Stimulated activated CD8-positive, alpha-beta memory T cell treated with anti-CD3 and anti-CD28 coated beads, Interleukin-12 subunit alpha, Interleukin-12 subunit beta, amount 100 ng/mL, for 1 hour (primary cell): ENCODE results near the gene LCN12.

ENCODE experiments used
- DNase-seq: peaks from one replicate; pipeline ENCODE4 v3.0.0-alpha.2; 2020; ENCODE audit warnings: low read depth

LCN12 gene

DNA sequence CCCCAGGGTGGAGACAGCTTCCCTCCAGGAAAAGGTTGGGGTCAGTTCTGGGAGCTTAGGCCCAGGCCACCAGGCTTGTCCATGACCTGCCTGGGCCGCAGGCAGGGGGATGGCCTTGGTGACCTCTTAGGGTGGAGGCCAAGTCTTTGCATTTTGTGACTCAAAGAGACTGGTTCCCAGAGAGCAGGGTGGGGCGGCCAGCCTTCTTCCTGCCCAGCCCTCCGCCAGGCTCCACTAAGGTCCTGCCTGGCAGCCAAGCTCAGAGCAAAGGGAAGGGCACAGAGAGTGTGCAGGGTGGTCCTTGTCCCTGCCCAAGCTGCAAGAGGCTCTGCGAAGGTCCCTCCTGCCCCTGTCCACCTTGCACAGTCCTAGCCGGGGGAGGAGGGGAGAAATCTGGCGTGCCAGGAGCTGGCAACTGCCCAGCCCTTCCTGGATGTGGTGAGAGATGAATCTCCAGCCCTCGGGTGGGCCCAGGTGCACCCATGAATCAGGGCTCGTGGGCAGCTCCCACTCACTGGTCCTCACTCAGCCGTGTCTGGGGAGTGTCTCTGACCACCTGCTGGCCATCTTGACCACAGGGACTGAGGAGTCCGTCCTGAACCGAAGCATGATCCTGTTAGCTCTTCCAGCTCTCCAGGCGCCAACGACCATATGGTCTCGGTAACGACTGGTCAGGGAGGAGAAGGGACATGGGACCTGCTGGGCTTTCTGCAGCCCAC, 22.9 kb downstream of the LCN12 start:
- no peak for DNase-seq

DNA sequence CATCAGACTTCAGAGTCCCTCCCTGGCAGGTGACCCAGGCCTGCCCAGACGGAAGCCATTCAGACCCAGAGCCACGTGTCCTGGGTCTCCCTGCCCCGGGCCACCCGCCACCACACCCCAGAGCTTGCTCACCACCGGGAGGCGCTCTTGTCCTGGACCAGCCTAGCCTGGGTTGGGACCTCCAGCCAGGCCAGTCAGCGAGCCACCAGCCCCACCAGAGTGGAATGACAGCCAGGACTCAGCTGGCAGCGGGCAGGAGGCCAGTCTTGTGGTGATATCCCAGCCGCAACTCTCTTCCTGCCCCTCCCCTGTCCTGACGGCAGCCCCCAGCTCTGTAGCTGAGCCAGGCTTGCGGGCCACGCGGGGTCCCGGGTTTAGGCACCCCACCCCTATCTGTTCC, 23.6 kb downstream of the LCN12 start:
- no peak for DNase-seq

- DNase-seq: no peak
These were observed 25.1 kb downstream of the LCN12 start, which contains the start of gene PTGDS for GRCh38 chr9:136977223-136977622. Gene PTGDS, plus strand, starts transcription at chr9:136977504. Its CDS starts 75 bp downstream, at chr9:136977579.

DNA sequence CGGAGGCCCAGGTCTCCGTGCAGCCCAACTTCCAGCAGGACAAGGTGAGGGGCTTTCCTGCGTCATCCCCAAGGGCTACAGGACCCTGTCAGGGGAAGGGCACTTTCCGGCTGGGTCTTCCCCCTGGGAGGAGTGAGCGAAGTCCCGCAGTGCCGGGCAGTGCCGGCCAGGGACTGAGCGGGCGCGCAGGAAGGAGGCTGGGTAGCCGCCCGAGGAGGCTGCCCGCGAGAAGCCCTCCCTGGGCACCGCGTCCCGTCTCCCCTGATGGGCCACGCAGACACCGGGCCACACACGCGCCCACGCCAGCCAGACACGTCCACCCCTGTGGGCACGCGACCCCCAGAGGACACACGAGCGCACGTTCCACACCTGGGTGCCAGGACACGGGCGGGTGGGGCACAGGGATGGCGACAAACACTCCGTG, 25.6 kb downstream of the LCN12 start:
- DNase-seq: no peak

DNA sequence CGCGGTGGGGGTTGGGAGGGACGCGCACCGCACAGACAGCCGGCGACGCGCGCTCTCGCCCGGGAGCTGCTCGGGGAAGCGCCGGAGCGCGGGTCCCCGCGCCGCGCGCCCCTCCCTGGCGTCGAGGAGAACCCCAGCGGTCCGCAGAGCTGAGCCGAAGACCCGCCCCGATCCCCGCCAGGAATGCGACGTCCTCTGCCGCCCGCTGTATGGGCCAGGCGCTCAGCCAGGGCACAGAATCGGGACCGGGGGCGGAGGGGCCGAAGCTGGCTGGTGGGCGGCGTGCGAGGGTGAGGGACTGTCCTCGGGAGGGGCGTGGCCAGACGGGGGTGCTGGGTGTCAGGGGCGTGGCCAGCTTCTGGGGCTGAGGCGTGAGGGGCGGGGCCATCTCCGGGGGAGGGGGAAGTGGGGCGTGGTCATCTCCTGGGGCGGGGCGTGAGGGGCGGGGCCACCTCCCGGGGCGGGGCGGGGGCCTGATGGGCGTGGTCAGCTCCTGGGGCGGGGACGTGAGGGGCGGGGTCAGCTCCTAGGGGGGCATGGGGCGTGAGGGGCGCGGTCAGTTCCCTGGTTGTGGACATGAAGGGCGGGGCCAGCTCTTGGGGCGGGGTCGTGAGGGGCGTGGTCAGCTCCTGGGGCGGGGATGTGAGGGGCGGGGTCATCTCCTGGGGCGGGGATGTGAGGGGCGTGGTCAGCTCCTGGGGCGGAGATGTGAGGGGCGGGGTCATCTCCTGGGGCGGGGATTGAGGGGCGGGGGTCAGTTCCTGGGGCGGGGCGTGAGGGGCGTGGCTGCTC, 26.2 kb downstream of the LCN12 start:
- peak; percentile 51 for DNase-seq

GRCh38 chr9:136978865-136979544, 26.9 kb downstream of the LCN12 start:
- no peak for DNase-seq

DNA sequence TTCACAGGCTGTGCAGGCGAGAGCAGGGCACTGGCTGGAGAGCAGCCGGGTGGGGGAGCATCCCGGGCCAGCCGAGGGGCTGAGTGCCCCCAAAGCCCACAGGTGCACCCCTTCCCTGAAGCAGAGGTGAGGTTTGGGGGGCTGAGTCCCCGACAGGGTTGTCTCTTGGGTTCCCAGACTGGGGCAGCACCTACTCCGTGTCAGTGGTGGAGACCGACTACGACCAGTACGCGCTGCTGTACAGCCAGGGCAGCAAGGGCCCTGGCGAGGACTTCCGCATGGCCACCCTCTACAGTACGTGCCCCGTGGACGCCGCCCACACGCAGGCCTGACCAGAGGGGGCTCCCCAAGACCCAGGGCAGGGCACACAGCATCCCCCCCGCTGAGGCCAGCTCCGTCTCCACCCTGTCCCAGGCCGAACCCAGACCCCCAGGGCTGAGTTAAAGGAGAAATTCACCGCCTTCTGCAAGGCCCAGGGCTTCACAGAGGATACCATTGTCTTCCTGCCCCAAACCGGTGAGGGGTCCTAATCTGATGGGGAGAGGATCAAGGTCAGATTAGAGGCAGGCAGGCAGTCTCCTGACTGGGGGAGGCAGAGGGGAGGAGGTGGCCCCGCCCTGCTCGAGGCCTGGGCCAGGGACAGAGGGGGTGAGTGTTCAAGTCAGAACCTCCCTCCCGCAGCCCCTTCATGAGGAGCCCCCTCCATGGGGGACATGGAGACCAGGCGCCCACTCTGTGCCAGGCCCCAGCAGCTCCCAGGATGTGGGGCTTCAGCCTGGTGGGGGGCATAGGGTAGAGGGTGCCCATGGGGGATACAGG, 27.9 kb downstream of the LCN12 start:
- no peak for DNase-seq

DNA sequence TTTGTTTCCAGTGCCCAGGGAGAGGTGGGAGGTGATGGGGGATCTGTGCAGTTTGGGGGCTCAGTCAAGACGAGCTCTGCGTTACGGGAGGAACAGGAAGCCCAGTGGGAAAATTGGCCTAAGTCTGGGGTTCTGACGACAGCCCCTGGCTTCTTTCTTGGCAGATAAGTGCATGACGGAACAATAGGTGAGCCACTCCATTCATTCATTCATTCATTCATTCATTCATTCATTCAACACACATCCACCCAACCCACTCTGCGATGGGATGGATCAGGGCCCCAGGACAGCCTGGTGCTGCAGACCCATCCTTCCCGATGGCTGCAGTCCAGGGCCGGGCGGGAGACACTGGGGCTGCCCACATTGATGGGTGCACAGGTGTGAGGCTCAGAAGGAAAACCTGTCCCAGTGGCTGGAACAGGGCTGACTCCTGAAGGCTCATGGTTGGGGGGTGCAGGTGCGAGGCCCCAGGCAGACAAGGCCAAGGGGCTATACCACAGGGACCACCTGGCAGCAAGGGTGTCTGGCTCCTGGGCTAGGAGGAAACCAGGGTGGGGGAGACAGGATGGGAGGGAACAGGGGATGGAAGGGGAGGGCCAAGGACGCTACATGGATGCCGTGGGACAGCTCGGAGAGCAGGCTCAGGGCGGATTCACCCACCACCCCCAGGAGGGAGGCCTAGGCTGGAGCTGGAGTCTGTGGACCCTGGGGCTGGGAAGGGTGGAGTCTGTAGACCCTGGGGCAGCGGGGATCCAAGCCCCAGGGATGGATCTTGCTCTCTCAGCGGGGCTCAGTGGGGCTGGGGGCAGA, 28.8 kb downstream of the LCN12 start:
- DNase-seq: no peak

GRCh38 chr9:136981588-136982231, 29.6 kb downstream of the LCN12 start:
- no peak for DNase-seq

- no peak for DNase-seq
These were observed 30.4 kb downstream of the LCN12 start, which contains the start of gene LCNL1 for GRCh38 chr9:136982232-136983051. Gene LCNL1, plus strand, starts transcription at chr9:136982993. Its CDS starts 594 bp downstream, at chr9:136983587.

GRCh38 chr9:136983167-136983566, 31.1 kb downstream of the LCN12 start:
- DNase-seq: no peak

GRCh38 chr9:136983656-136984314, 31.7 kb downstream of the LCN12 start:
- no peak for DNase-seq

DNA sequence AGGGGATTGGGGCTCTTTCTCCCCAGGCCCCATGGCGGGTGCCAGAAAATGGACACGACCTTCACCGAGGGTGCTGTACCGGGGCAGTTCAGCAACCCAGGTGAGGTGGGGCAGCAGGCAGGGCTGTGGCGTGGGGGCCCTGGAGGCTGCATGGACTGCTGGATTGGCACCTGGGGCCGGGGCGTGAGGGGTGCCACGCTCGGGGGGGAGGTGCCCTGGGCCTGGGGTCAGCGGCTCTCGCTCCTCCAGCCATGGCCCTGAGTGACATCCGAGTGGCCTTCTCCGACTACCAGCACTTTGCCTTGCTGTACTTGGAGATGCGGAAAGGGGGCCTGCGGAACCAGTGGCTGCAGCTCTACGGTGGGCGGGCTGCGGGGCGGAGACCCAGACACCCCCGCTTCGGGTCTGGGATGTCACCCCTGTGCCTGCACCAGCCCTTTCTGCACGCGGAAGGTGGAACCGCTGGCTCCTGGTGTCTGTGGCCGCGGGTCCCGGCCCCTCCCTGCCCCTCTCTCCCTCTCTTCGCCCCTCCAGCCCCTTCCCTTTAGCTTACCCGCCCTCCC, 32.5 kb downstream of the LCN12 start:
- no peak for DNase-seq

- DNase-seq: no peak
These were observed 33.0 kb downstream of the LCN12 start for GRCh38 chr9:136985027-136985602.

DNA sequence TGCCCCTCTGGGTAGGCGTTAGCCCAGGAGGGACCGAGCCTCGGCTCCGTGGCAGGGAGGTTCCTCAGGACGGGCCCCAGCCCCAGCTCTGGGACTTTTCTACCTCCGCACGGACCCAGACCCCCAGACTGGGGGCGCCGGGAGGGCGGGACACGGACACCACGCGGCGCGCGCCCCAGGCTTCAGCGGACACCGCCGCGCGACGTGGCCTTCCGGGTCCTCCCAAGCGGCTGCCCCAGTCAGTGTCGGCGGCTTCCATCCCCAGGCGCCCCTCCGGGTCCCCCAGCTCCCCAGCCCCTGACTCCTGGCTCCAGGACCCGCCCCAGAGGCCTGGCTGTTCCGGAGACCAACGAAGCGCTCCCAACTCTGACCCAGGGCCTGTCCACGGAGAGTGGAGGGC, 33.8 kb downstream of the LCN12 start:
- DNase-seq: no peak

- no peak for DNase-seq
These were observed 36.8 kb downstream of the LCN12 start for GRCh38 chr9:136988872-136989271.

DNA sequence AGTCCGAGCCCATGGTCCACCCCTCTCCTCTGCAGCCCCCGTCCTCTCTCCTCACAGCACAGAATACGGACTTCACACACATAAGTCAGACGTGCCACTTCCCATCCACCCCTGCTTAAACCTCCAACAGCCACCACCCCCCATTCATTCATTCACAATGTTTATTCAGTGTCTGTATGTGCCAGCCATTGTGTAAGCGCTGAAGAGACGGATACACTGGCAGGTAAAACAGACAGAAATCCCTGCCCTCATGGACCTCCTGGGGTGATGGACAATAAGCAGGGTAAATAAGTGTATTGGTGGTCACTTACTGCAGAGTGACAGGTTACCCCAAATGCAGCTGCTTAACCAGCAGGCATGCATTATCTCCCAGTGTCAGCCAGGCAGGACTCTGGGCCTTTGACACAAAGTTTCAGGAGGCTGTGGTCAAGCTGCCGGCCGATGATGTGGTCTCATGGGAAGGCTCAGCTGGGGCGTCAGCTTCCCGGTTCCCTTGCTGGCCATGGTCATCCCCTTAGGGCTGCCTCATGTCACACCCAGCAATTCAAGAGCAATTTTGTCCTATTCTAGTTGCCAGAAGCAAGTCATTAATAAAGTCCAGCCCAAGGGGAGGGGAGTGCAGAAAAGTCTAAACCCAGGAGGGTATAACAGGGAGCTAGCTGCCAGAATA, 38.3 kb downstream of the LCN12 start:
- no peak for DNase-seq
